Adipocyte (in vitro differentiated cells): ENCODE results near the gene GPX6.
"Not testable (repeated sequence)": the region's sequence is repeated elsewhere in the genome, so short reads cannot be mapped to it uniquely, and the experiment has no call there.

Source experiments
- DNase-seq: peaks from one replicate; pipeline ENCODE4 v3.0.0-alpha.2; 2015; ENCODE audit warnings: low read depth
- H3K27me3 ChIP-seq: replicated peaks from 2 replicates; pipeline ENCODE4 v1.7.0; 2013; ENCODE audit warnings: mild to moderate bottlenecking, low read length, moderate library complexity; ENCODE audit not compliant: control insufficient read depth, insufficient read depth
- H3K36me3 ChIP-seq: 2 replicates; pipeline ENCODE4 v1.7.0; 2013; ENCODE audit warnings: low read length, mild to moderate bottlenecking, moderate library complexity; ENCODE audit not compliant: control insufficient read depth, insufficient read depth, severe bottlenecking
- H3K4me1 ChIP-seq: 2 replicates; pipeline ENCODE4 v1.7.0; 2013; ENCODE audit warnings: mild to moderate bottlenecking, low read length, moderate library complexity; ENCODE audit not compliant: control insufficient read depth, insufficient read depth
- H3K4me3 ChIP-seq: 2 replicates; pipeline ENCODE4 v1.7.0; 2013; ENCODE audit warnings: mild to moderate bottlenecking, low read length, moderate library complexity
- H3K9ac ChIP-seq: 2 replicates; pipeline ENCODE4 v1.7.0; 2013; ENCODE audit warnings: mild to moderate bottlenecking, low read length, moderate library complexity
- H3K9me3 ChIP-seq: 2 replicates; pipeline ENCODE4 v1.7.0; 2013; ENCODE audit warnings: mild to moderate bottlenecking, low read length, moderate library complexity; ENCODE audit not compliant: control insufficient read depth

GPX6 gene

GRCh38 chr6:28469153-28469745 lies 46.3 kb downstream of the GPX6 start:
- not testable (repeated sequence) for DNase-seq, H3K36me3 ChIP-seq

GRCh38 chr6:28468056-28468455 lies 47.5 kb downstream of the GPX6 start:
- no peaks in the 10 kb centered on the region for H3K4me1 ChIP-seq
- peaks cover 11% of the 10 kb centered on the region for H3K27me3 ChIP-seq
- no peak for DNase-seq
- no peak overlapping the region for H3K9ac ChIP-seq
- peaks cover 4% of the 10 kb centered on the region for H3K9me3 ChIP-seq
- no peaks in the 10 kb centered on the region for H3K36me3 ChIP-seq
- no peak overlapping the region for H3K4me3 ChIP-seq

More at GRCh38 chr6:28469153-28469745, 46.3 kb downstream of the GPX6 start:
- H3K9ac ChIP-seq, H3K9me3 ChIP-seq, H3K27me3 ChIP-seq, H3K4me3 ChIP-seq, H3K4me1 ChIP-seq: not testable (repeated sequence)

GRCh38 chr6:28462401-28462800 lies 53.2 kb downstream of the GPX6 start:
- H3K4me1 ChIP-seq = no peaks in the 10 kb centered on the region
- no peak for DNase-seq
- H3K9me3 ChIP-seq = no peaks in the 10 kb centered on the region
- H3K36me3 ChIP-seq = no peaks in the 10 kb centered on the region
- H3K4me3 ChIP-seq = no peak overlapping the region
- H3K9ac ChIP-seq = no peak overlapping the region
- H3K27me3 ChIP-seq = peaks cover 36% of the 10 kb centered on the region

GRCh38 chr6:28458568-28458967 lies 57.0 kb downstream of the GPX6 start:
- Histone ChIP-seq H3K4me3 (no peak overlapping the region), H3K36me3 (no peaks in the 10 kb centered on the region), H3K4me1 (no peaks in the 10 kb centered on the region), H3K9ac (no peak overlapping the region), H3K27me3 (peaks cover 38% of the 10 kb centered on the region), H3K9me3 (no peaks in the 10 kb centered on the region)
- DNase-seq = no peak
